NCI-H1048 (cell line): ENCODE measurements around the gene KDM4B.

Source experiments
- DNase-seq: peaks from one replicate; lab custom pipeline; 2025; lab: John Stamatoyannopoulos, UW

The KDM4B gene

DNA sequence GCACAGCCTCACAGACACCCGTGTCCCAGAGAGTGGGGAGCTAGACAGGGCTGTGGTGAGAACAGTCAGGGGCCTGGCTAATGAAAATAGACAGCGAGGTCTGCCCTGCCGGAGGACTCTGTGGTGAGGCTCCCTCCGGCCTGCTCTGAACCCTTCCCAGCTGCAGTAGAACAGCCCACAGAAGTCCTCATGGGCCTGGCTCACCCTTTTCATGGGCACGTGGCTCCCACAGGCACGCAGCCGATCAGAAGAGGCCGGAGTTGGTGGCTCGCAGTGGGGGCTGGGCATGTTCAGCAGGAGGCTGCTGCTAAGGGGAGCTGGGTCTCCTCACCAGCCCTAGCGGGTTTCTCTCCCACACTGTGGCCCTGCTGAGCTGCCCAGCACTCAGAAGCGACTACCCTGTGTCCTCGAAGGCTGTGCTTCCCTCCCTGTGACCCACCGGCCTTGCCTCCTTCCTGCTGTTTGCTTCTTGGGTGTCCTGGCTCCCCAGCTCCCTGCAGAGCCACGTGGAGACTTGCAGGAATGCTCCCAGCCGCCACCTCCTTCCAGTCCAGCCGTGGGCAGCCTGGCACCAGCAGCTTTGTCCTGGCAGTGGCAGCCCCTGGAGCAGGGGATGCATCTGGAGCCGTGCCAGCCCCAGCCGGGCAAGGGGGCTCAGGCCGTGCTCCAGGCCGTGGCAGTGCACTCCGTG lies 138.7 kb downstream of the KDM4B start:
- DNase-seq = no peak

DNA sequence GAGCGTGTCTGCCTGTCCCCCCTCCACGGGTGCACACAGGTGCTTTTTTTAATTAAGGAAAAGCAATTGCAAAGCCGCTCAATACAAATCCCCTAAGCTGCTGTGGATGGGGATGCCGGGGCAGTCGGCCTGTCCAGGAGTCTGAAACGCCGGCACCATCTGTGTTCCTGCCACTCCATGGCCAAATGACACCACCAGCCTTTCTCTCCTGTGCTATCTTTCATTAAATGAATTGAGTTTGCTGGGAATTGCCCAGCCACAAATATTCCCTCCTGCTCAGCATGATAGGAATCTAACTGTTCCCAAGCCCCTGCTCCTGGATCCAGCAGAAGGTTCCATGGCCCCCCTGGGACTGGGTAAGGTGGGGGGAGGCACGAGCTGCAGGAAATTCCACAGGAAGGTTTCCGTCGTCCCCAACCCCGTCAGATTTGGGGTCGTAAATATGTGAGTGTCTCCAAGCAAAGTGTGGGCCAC lies 139.2 kb downstream of the KDM4B start:
- no peak for DNase-seq

DNA sequence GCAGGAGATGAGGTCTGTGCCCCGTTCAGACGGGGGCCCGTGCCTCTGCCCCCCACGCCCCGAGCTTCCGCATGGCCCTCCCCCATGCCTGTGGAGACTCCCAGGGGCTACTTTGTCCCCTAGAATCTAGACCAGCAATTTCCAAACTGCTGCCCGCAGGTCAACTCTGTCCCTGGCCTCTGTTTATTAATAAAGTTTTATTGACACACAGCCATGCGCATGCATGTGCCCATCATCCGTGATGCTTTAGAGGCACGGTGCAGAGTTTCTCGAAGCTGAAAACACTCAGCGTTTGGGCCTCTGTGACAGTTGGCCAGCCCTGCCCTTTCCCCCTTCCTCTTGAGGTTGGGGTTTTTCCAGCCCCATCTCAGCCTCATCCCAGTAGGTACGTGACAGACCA lies 140.0 kb downstream of the KDM4B start:
- no peak for DNase-seq

DNA sequence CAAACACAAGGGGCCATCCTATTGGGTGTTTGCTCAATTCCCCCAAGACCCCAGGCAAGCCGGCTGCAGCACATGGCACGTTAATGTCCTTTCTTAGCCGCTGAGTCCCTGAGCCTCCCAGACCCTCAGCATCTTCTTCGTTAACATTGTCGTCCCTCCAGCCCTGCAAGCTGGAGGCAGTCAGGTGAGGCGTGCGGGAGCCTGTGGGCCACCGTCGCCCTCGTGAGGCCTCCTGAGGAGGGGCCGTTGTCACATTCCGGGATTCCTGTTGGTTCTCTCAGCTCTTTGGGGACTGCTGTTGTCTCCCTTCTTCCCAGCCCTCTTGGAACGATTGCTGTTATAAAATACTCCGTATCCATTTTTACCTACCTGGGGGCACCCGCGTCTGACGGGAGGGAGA lies 140.6 kb downstream of the KDM4B start:
- DNase-seq = no peak

DNA sequence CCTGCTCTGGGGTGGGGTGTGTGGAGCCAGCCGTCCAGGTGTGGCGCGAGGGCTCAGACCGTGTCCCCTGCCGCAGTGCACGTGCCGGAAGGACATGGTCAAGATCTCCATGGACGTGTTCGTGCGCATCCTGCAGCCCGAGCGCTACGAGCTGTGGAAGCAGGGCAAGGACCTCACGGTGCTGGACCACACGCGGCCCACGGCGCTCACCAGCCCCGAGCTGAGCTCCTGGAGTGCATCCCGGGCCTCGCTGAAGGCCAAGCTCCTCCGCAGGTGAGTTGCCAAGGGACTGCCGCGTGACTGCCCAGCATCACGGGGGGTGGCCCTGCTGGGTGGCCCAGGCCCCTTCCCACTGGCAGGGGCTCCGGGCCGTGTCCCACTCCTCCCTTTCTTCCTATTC lies 141.6 kb downstream of the KDM4B start:
- no peak for DNase-seq

DNA sequence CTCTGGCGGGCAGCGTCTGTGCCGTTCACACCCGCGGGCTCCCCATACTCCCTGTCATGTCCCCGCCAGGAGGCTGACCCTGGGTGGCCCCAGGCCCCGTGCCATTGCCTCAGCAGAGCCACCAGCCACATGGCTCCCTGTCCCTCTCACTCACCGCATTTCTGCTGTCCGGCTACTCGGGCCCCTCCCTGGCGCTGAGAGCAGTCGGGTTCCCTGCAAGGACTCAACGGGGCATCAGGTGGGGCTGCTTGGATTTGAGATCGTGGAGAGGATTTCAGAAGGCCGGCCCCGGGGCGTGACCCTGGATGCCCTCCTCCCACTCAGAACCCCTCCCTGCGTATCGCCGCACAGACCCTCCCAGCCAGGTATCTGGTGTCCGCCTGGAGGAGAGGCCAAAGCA lies 142.1 kb downstream of the KDM4B start:
- no peak for DNase-seq

DNA sequence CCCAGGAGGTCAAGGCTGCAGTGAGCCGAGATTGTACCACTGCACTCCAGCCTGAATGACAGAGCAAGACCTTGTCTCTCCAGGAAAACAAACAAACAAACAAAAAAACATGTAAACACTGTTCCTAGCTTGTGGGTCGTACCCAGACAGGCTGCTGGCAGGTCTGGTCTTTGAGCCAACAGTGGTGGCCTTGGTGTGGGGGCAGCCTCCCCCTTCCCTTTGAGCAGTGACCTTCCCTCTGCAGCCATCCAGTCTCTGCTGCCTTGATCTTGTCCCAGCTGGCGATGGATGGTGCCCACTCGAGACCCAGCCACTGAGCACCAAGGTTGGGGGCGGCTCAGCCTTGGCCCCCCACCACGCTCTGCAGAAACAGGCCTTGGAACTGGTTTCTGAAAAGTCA lies 143.3 kb downstream of the KDM4B start:
- no peak for DNase-seq

DNA sequence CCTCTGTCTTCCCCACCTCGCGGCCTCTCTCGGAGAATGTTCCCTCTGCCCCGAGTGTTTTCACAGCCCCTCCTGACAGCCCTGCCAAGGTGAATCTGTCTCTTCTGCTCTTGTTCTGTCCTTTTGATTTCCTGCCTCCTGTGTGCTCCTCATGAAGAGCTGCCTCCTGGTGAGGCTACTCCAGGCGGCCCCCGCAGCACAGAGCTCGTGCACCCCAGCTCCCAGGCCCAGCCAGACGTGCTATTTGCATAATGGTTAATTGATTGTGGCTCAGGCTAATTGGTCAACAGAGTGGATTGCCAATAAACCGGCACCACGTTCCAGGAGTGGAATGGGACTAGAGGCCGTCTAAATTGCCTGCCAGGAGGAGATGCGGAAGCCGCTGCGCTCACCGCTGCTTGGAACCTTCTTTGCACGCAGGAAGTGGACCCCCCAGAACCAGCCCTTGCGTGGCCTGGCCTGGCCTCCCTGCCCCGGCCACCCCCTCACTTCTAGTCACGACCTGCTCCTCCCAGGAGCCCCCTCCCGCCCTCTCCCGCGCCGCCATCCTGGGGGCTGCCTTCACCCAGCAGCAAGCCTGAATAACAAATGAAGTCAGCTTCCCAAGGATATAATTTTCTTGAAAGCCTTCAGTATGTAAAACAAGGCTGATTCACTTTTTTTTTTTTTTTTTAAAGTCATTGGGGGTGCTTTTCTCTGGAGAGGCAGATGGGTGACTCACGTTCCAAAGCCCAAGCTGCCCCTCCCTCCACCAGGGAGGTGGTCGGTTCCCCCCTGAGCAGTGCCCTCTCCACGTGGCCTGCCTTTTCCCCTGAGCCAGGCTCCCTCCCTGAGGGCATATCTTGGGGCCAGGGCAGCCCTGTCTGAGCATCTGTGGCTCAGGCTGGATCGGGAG lies 144.0 kb downstream of the KDM4B start:
- DNase-seq = no peak

DNA sequence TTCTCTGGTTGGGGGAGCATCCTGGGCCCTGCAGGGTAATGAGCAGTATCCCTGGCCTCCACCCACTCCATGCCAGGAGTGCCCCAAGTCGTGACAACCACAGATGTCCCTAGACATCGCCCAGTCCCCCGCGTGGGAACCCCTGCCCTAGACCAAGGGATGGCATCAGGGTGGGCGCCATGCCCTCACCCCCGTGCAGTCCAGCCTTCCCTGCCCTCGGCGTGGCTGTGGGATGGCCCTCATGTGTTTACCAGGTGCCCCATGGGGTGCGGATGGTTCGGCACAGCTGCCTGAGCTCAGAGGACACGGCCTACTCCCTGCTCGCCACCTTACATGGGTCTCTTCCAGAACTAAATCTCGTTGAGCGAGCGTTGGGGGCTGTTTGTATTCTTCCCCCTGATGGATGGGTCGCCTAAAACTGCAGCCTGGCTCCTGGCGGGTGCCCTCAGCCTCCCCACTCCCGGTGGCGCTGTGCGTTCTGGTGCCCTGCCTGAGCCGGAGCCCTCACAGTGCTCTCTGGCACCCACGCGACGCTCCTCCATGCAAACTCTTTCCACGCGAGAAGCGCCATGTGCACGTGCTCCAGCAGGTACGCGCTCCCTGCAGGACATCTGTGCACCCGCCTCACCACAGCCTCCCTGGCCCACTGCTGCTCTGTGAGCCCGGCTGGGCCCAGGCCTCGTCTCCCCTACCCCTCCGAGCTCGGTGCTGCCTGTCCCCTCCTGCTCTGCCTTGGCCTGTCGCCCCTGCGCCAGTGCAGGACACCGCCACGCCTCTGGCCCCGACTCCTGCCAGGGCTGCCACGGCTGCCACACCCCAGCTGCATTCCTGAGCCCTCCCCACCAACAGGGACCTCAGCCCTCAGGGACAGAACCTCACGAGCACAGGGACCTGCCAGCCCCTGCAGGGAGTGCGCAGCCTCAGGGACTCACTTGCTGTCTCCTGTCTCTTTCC lies 145.0 kb downstream of the KDM4B start:
- no peak for DNase-seq

DNA sequence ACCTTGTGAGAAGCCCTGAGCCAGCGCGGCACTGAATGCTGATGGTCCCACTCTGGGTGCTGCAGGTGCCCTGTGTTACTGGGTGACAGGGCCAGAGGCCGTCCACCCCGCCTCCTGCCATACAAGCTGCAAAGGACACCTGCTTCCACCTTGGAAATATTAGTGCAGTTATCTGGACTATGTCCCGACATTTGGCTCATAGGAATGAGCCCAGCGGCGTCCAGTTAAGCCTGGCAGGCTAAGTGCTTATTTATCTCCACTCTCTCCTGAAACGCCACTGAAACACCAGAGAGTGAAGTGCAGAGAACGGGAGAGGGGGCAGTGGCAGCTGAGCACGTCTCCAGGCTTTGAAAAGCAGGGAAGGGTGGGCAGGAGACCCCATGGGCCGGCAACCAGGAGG lies 145.8 kb downstream of the KDM4B start:
- DNase-seq = no peak

DNA sequence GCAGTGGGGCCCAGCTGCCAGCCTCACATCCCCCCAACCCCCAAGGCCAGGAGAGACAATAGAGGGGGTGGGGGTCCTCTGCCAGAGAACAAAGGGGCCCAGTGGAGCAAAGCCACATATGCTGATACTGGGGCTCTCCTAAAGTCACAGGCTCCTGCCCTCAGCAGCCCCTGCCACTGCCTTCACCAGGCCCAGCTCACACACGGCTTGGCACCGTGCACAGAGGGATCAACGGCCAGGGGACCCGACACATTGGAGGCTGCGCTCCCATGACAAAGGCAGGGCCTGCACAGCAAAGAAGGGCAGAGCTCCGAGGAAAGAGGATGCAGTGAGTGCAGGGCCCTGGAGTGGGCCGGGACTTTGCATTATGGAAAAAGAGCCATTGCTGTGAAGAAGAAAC lies 146.4 kb downstream of the KDM4B start:
- no peak for DNase-seq

DNA sequence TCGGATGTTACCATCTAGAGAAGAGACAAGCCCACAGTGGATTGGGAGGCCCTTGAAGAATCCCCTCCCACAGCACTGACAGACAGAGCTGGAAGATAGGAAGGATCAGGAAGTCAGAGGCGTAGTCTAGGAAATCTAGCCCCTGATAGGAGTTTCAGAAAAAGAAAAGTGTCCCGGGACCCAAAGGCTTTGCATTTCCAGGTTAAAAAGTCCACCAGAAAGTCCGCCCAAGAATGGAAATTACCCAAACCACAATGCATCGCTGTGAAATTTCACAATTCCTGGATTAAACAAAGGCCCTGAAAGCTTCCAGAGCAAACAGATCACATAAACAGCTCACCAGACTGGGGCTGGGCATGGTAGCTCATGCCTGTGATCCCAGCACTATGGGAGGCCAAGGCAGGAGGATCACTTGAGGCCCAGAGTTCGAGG lies 146.9 kb downstream of the KDM4B start:
- no peak for DNase-seq

DNA sequence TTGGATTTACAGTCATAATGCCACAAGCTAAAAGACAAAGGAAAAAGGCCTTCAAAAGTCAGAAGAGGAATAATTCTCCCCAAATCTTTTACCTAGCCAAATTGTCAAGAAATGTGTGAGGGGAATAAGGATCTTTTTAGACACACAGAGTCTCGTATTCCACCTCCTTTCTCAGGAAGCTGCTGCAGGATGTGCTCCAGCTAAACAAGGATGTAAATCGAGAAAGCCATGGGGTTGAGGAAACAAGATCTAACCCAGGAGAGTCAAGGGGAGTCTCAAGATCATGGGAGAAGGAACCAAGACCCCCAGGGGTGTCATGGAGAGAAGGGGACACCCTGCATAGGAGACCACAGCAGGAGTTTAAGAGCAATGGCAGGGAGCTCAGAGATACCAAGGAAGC lies 147.4 kb downstream of the KDM4B start:
- no peak for DNase-seq

DNA sequence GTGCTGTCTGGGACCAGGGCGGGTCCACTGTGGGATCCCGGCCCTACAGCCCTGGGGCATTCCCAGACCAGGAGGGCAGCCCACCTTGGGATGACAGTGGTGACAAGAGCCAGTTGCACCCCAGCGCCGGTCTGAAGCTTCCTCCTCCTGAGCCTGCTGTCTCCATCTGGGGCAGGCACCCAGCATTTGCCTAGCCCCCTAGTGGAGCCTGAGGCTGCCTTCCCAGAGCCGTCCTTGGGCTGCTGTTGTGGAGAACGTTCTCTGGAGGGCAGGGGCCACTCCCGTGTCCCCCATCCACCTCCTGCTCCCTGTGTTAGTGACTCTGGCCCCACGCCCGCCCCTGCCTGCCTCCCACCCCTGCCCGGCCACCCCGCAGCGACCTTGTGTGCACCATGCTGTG lies 148.5 kb downstream of the KDM4B start:
- no peak for DNase-seq

DNA sequence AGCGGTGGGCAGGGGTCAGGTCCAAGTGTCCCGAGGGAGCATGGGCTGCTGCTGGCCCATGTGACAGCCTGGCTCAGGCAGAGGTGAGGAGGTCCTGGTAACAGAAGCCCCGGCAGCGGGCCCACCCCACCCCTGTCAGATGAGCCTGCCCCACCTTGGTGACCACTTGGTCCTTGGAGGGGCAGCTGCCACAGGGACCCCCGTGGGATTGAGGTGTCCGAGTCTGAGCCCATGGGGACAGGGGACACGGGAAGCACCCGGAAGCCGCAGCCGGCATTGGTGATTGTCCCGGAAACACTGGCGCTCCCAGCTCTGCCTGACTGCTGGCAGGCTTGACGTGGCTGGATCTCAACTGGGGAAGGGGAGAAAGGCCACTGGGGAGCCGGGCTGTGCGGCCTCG lies 149.1 kb downstream of the KDM4B start:
- DNase-seq = no peak

DNA sequence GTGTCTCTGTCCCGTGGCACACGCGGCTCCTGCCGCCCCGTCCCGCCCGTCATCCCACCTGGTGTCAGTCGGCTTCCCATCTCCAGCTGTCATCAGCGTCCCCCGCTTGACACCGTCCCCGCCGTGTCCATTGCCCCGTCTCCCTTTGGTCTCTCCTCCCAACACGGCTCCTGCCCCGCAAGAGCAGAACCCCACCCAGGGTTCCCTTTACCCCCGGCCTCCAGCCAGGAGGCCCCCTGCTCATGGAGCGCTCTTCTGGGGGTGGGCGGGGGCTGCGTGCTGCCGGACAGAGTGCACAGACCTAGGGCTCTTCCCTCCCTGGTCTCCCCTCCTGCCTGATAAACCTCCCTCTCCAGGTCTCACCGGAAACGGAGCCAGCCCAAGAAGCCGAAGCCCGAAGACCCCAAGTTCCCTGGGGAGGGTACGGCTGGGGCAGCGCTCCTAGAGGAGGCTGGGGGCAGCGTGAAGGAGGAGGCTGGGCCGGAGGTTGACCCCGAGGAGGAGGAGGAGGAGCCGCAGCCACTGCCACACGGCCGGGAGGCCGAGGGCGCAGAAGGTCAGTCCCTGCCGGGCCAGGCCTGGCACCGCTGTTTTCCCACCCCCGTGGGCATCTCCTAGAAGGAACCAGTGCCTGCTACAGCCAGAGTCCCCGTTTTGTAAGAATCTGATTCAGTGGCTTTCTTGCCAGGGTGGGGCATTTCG lies 150.5 kb downstream of the KDM4B start:
- no peak for DNase-seq

DNA sequence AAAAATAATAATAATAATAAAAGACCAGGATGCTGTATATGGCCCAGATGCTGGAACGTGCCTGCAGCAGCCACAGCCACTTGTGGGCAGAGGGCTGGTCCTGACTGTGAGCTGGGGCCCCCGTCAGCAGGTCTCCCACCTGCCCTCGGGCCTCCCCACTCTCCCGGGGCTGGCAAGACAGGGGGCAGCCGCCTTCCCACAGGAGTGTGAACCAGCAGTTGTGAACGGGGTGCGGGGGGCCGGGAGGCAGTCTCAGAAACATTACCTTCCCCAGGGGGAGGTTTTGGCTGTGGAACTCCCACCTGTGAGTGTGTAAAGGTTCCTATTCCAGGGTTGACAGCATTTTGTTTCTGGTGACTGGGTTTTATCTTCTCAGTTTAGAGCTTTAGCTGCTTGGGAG lies 151.4 kb downstream of the KDM4B start:
- no peak for DNase-seq

DNA sequence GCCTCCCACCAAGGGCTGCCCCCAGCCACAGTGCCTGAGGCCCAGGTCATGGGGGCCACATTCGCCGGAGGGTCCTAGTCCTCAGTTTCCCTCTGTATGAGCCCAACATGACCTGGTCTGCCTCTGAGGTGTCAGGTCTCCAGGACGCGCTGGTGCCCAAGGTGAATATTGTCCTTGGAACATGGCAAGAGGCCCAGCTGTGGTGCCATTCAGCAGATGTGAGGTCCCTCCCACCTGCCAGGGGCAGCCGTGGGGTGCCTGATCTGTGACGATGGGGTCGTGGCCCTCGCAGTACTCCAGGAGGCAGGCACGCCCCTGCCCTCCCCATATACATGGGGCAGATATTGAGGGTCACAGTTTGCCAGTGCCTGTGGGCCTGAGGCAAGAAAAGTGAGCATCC lies 151.9 kb downstream of the KDM4B start:
- no peak for DNase-seq

DNA sequence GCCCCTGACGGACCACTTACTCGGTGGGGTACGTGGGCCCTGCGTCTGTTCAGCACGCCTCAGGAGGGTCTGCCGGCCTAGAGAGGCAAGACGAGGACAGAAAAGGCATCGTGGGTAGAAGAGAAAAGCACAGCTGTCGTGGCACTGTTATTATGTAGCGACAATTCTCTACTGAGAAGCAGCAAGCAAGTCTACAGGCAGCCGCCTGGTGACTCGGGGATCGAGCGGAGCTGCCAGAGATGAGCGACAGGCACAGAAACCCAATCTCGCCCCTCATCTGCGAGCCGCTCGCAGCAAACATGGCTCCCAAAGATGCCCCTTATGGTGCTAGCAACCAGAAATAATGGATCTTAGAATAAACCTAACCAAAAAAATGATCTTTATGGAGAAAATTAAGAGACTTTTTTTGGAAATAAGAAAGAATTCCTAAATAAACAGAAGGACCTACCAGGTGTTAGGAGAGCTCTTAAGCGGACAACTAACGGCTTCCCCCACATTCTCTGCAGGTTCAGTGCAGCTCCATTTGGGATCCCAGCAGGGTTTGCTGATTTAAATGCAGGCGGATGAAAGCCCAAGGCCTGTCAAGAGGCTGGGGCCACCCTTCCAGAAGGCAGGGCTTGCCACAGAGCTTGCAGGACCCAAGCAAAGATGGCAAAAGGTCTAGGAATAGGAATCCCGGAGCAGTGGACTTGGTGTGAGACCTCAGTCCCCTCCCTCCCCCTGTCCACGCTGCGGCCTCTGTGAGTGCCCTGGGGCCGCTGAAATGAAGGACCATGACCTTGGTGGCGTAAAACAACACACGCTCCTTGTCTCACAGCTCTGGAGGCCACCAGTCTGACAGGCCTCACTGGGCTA lies 152.6 kb downstream of the KDM4B start:
- DNase-seq = no peak

DNA sequence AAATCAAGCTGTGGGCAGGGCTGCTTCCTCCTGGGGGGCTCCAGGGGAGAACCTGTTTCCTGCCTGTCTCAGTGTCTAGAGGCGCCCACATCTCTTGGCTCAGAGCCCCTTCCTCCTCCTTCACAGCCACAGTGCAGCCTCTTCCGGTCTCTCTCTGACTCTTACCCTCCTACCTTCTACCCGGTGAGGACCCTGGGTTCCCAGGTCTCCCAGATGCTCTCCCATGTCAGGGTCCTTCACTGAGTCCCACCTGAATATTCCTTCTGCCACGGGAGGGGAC lies 153.1 kb downstream of the KDM4B start:
- no peak for DNase-seq
